GM20000 (cell line): ENCODE data around the gene RFX5.

ENCODE experiments used
- DNase-seq: peaks from one replicate; pipeline ENCODE4 v3.0.0; 2012; ENCODE audit warnings: low spot score
- CTCF ChIP-seq: IDR thresholded peaks from 2 replicates; pipeline ENCODE4 v1.5.1; 2012; ENCODE audit warnings: mild to moderate bottlenecking, control low read depth; ENCODE audit errors: extremely low read depth, missing control alignments

Gene RFX5

GRCh38 chr1:151340870-151341754 lies 5.9 kb downstream of the RFX5 start:
- peak; percentile 43 for TF ChIP-seq CTCF
- DNase-seq, result peak; percentile 44

- no peak for DNase-seq
Observed at GRCh38 chr1:151336556-151336955, 10.5 kb downstream of the RFX5 start.

GRCh38 chr1:151334822-151335221 lies 12.2 kb downstream of the RFX5 start:
- no peak for TF ChIP-seq CTCF
- no peak for DNase-seq

More at GRCh38 chr1:151336556-151336955, 10.5 kb downstream of the RFX5 start:
- TF ChIP-seq CTCF, result no peak

GRCh38 chr1:151327903-151328674 lies 19.0 kb downstream of the RFX5 start:
- no peak for DNase-seq
- no peak for TF ChIP-seq CTCF

- peak; percentile 96 for DNase-seq
- TF ChIP-seq CTCF, result no peak
Observed at GRCh38 chr1:151327223-151327902, 19.7 kb downstream of the RFX5 start, which contains the start of gene PI4KB. TSS of gene PI4KB (minus strand) at chr1:151327416. CDS start at chr1:151316481, 10,935 bp downstream.

GRCh38 chr1:151326619-151327222 lies 20.3 kb downstream of the RFX5 start:
- peak; percentile 89 for DNase-seq

More at GRCh38 chr1:151326619-151327222, 20.3 kb downstream of the RFX5 start:
- no peak for TF ChIP-seq CTCF
